Skeletal muscle tissue (tissue), 4 donors: ENCODE data around the gene NINJ2. TPM values are rescaled to one million over a fixed set of nuclear protein-coding genes. Genes with fewer than 3 reads are reported as not detected.
A peak's percentile ranks its signal among the peaks of the same experiment; 100 is the strongest.
"Not testable (repeated sequence)": the region's sequence is repeated elsewhere in the genome, so short reads cannot be mapped to it uniquely, and the experiment has no call there.

ENCODE experiments used
- H3K27ac ChIP-seq: one replicate; pipeline ENCODE4 v1.7.0; 2013; ENCODE audit warnings: mild to moderate bottlenecking, low read depth, low read length, inconsistent platforms
- H3K27me3 ChIP-seq, 3 donors: one replicate each; pipeline ENCODE4 v1.7.0; 2013; ENCODE audit warnings: low read length in 3 of 3; ENCODE audit not compliant: control insufficient read depth in 3 of 3, insufficient read depth in 3 of 3
- H3K36me3 ChIP-seq, 3 donors: one replicate each; pipeline ENCODE4 v1.7.0; 2013; ENCODE audit warnings: low read length in 3 of 3; ENCODE audit not compliant: control insufficient read depth in 3 of 3, insufficient read depth in 3 of 3
- H3K4me1 ChIP-seq, 3 donors: one replicate each; pipeline ENCODE4 v1.7.0; 2013; ENCODE audit warnings: low read length in 3 of 3, mild to moderate bottlenecking in 3 of 3; ENCODE audit not compliant: control insufficient read depth in 3 of 3, insufficient read depth in 3 of 3
- H3K4me3 ChIP-seq, 3 donors: one replicate each; pipeline ENCODE4 v1.7.0; 2013; ENCODE audit warnings: low read length in 3 of 3
- H3K9ac ChIP-seq, 3 donors: one replicate each; pipeline ENCODE4 v1.7.0; 2013; ENCODE audit warnings: low read length in 3 of 3, mild to moderate bottlenecking in 3 of 3, moderate library complexity in 2 of 3, low read depth in 1 of 3
- H3K9me3 ChIP-seq, 3 donors: one replicate each; pipeline ENCODE4 v1.7.0; 2013; ENCODE audit warnings: low read length in 3 of 3; ENCODE audit not compliant: control insufficient read depth in 3 of 3
- total RNA-seq: library from RNA; depleted of rRNA; stranded (reverse); fragments of >200 nt; gene quantifications from one replicate; pipeline ENCODE4 v1.2.3, GENCODE V29; 2014
- donor health status: Osteomylitis.

Gene NINJ2
- total RNA-seq, 1 donor from 2014 or later: 2.6 TPM

DNA sequence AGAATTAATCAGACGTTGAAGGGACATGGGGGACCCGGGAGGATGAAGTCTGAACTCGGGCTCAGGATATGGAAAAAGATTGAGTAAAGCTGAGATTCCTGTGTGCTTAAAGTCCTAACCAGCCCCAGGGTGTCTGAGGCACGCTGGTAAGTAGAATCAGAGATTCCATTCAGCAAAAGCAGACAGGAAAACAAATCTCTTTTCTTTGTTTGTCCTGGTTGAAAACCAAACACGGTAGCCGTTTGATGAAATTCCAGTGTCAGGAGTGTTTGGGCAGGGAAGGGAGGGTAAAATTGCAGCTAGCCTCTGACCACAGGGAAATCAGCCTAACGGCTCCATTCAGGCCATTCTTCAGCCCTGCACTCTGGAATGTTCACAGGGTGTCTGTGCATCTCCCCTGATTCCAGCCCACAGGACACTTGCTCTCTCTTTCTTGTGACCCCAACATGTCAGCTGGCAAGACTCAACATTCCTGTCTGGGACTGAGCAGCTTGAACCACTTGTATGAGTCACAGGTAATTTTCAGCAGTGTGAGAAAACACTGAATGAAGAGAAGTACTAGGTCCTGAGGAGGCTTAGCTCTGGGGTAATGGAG lies 31.0 kb downstream of the NINJ2 start:
- Histone ChIP-seq H3K27me3 (no peaks in the 10 kb centered on the region), H3K9ac (peak overlapping the region; percentile 8 to 59 (median 33))

DNA sequence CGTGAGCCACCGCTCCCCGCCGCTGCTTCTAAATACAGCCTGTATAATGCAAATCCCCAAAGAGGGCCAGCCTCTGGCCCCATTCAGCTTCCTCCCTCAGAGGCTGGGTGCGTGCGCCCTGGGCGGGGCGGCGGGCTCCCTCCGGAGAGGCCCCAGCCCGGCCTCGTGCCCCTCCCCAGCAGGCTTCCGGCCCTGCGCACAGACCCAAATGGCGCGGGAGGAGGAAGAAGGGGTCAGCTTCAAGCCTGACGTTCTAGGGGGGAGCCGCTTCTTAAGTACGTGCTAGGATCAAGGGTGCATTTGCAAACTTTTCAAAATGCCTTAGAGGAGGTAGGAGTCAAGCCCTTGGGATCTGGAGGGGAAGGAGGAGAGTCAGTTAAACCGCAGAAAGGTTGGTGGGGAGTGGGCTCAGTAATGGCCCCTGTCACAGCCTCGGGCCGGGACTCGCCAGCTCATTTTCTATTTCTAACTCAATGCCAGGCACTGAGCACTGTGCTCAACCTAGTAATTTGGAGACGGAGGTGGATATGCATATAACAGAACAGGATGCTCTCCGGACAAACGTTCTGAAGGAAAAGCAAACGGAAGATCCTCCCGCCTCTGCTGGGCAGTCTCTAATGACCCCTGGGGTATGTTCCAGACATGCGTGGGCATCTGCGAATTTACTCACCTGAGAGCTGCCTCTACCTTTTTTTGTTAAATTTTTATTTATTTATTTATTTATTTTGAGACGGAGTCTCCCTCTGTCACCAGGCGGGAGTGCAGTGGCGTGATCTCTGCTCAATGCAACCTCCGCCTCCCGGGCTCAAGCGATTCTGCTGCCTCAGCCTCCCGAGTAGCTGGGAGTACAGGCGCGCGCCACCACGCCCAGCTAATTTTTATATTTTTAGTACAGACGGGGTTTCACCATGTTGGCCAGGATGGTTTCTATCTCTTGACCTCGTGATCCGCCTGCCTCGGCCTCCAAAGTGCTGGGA lies 32.3 kb downstream of the NINJ2 start:
- Histone ChIP-seq H3K27ac (peak overlapping the region; percentile 86), H3K4me3 (no peak overlapping the region), H3K36me3 (no peaks in the 10 kb centered on the region), H3K9me3 (no peaks in the 10 kb centered on the region), H3K4me1 (peaks cover 37 to 47% (median 38%) of the 10 kb centered on the region in 3 donors), H3K9ac (peak overlapping the region in 2 of 3 donors; percentile 10 to 14), H3K27me3 (no peaks in the 10 kb centered on the region)

More for the DNA sequence above, 31.0 kb downstream of the NINJ2 start:
- Histone ChIP-seq H3K4me1 (peaks cover 37 to 46% (median 38%) of the 10 kb centered on the region in 3 donors), H3K27ac (peak overlapping the region; percentile 86), H3K4me3 (peak overlapping the region in 2 of 3 donors; percentile 16 to 34), H3K36me3 (no peaks in the 10 kb centered on the region), H3K9me3 (no peaks in the 10 kb centered on the region)

DNA sequence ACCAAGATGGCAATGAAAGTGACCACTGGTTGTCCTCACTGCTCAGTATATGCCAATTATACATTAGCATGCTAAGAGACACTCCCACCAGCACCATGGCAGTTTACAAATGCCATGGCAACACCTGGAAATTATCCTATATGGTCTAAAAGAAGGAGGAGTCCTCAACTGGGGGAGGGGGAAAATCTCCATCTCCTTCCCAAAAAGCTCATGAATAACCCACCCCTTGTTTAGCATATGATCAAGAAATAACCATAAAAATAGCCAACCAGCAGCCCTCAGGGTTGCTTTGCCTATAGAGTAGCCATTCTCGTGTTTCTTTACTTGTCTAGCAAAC lies 34.5 kb downstream of the NINJ2 start:
- H3K27me3 ChIP-seq, H3K36me3 ChIP-seq, H3K27ac ChIP-seq, H3K9ac ChIP-seq, H3K9me3 ChIP-seq, H3K4me3 ChIP-seq: not testable (repeated sequence)
- H3K4me1 ChIP-seq: peaks cover 32 to 38% (median 34%) of the 10 kb centered on the region in 3 donors

GRCh38 chr12:627863-628741 lies 35.1 kb downstream of the NINJ2 start:
- Histone ChIP-seq H3K4me3 (peak overlapping the region in 1 of 3 donors; percentile 45), H3K4me1 (peaks cover 28 to 38% (median 32%) of the 10 kb centered on the region in 3 donors), H3K27me3 (no peaks in the 10 kb centered on the region), H3K36me3 (no peaks in the 10 kb centered on the region), H3K9ac (peak overlapping the region in 2 of 3 donors; percentile 36 to 60), H3K27ac (peak overlapping the region; percentile 46), H3K9me3 (no peaks in the 10 kb centered on the region)

DNA sequence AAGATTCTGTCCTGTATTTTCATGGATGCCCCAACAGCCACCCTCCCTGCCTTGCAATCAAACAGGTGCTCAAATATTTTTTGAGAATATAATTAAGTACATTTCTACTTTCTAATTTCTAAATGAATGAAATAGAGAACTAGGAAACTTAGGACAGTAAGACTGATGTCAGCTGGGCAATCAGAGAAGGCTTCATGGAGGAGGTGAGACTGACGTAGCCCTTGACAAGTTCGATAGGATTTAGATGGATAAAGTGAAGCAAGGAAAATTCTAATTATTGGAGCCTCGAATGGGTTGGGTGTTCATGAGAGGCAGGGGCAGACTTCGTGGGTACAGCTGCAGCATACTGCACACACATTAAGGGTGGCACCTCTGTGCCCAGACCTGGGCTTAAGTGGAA lies 36.0 kb downstream of the NINJ2 start:
- H3K27ac ChIP-seq: peak overlapping the region; percentile 46
- no peaks in the 10 kb centered on the region for H3K36me3 ChIP-seq
- H3K9ac ChIP-seq: peak overlapping the region in 2 of 3 donors; percentile 36 to 60
- H3K4me1 ChIP-seq: peaks cover 19 to 35% (median 24%) of the 10 kb centered on the region in 3 donors
- H3K4me3 ChIP-seq: peak overlapping the region in 1 of 3 donors; percentile 45
- H3K27me3 ChIP-seq: no peaks in the 10 kb centered on the region
- H3K9me3 ChIP-seq: no peaks in the 10 kb centered on the region

DNA sequence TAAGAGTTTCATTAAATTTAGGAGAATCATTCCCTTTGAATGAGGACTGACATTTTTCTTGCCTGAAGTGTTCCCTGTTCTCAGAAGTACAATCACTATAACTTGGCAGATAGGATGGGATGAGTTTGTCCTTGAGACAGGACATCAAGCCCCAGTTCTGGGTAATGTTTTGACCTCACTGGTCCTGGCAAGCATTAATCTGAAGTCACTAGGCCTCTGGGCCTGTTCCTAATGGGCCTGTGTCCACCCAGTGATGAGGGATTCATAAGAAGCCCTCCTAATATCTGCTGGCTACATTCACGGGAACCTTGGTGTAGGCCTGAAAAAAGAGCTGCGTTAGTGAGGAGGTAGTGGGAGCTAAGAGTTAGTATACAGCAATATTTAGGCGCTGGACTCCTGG lies 37.2 kb downstream of the NINJ2 start:
- no peak overlapping the region for H3K4me3 ChIP-seq
- H3K27me3 ChIP-seq: no peaks in the 10 kb centered on the region
- no peak overlapping the region for H3K27ac ChIP-seq
- peaks cover 13 to 29% (median 18%) of the 10 kb centered on the region in 3 donors for H3K4me1 ChIP-seq
- no peak overlapping the region for H3K9ac ChIP-seq
- no peaks in the 10 kb centered on the region for H3K36me3 ChIP-seq
- no peaks in the 10 kb centered on the region for H3K9me3 ChIP-seq

DNA sequence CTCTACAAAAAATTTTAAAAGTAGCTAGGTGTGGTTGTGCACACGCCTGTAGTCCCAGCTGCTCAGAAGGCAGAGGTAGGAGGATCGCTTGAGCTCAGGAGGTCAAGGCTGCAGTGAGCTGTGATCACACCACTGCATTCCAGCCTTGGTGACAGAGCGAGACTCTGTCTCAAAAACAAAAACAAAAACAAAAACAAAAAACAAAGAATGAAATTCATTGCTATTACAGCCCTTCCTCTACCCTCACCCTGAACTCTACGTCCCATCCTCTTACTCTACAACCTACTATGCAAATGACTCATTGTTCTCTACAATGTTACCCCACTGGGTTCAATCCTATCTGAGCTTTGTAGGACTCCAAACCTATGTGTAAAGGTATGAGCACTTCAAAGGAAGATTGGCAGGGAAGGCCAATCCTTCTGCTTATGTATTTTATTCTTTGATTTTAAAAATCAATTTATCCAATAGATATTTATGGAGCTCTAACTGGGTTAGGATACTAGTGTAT lies 39.3 kb downstream of the NINJ2 start:
- H3K4me1 ChIP-seq: peaks cover 24 to 39% (median 27%) of the 10 kb centered on the region in 3 donors
- H3K4me3 ChIP-seq: no peak overlapping the region
- H3K27me3 ChIP-seq: no peaks in the 10 kb centered on the region
- H3K9me3 ChIP-seq: no peaks in the 10 kb centered on the region
- no peak overlapping the region for H3K9ac ChIP-seq
- no peak overlapping the region for H3K27ac ChIP-seq
- no peaks in the 10 kb centered on the region for H3K36me3 ChIP-seq

- Histone ChIP-seq H3K4me1 (peaks cover 22 to 41% (median 26%) of the 10 kb centered on the region in 3 donors), H3K27ac (peak overlapping the region; percentile 29)
Observed at GRCh38 chr12:623172-623864, 39.9 kb downstream of the NINJ2 start.

DNA sequence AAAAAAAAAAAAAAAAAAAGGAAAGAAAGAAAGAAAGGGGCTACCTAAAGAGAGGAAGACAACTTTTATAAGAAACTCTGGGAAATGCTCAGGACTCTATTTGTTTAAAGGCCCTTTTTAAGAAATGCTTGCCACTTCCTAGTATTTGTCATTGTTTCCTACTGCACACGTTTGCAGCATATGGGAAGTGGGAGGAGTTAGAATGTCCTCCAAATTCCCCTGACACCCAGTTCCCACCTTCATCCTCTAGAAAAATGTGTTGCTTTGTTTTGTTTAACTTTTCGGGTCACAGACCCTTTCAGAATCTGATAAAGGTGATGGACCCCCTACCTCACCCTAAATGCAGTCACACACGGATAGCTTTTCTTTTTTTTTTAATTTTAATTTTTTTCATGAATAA lies 40.8 kb downstream of the NINJ2 start:
- Histone ChIP-seq H3K36me3 (no peaks in the 10 kb centered on the region), H3K9me3 (no peaks in the 10 kb centered on the region), H3K4me3 (no peak overlapping the region), H3K9ac (peak overlapping the region in 1 of 3 donors; percentile 51), H3K27ac (peak overlapping the region; percentile 29), H3K4me1 (peaks cover 16 to 40% (median 23%) of the 10 kb centered on the region in 3 donors), H3K27me3 (no peaks in the 10 kb centered on the region)

More at GRCh38 chr12:623172-623864, 39.9 kb downstream of the NINJ2 start:
- Histone ChIP-seq H3K9me3 (no peaks in the 10 kb centered on the region), H3K4me3 (no peak overlapping the region), H3K9ac (no peak overlapping the region), H3K27me3 (no peaks in the 10 kb centered on the region), H3K36me3 (no peaks in the 10 kb centered on the region)
